ENCODE results near the gene PDE8A.
"Not testable (repeated sequence)": the region's sequence is repeated elsewhere in the genome, so short reads cannot be mapped to it uniquely, and the experiment has no call there.

The PDE8A gene

GRCh38 chr15:85011724-85012123 is 30.1 kb downstream of the PDE8A start:
- DNase-seq (ENCODE audit: low read depth), result not testable (repeated sequence)

DNA sequence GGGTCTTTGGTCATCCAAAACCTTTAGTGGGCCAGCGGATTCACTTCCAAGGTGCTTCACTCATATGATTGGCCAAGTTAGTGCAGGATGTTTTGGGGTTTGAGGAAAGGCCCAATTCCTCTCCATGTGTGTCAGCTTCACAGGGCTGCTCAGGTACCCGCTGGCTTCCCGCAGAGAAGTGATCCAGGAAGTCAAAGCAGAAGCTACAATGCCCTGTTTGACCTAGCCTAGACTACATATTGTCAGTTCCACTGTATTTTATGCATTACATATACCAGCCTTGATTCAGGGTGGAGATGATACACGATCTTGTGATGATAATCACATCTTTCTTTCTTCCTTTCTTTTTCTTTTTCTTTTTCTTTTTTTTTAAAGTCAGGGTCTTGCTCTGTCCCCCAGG is 32.1 kb downstream of the PDE8A start:
- DNase-seq (ENCODE audit: low read depth), result no peak

DNA sequence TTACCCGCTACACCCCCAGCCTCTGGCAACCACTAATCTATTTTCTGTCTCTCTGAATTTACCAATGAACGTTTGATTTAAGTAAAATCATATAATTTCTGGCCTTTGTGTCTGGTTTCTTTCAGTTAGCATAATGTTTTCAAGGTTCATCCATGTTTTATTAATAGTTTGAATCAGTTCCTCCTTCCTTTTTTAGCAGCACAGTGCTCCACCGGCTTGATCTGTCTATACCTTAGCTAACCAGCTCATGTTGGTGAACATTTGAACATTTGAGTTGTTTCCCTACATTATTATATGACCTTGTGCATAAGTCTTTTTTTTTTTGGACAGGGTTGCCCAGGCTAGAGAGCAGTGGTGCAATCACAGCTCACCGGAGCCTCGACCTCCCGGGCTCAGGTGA is 33.3 kb downstream of the PDE8A start:
- no peak for DNase-seq (ENCODE audit: low read depth)

DNA sequence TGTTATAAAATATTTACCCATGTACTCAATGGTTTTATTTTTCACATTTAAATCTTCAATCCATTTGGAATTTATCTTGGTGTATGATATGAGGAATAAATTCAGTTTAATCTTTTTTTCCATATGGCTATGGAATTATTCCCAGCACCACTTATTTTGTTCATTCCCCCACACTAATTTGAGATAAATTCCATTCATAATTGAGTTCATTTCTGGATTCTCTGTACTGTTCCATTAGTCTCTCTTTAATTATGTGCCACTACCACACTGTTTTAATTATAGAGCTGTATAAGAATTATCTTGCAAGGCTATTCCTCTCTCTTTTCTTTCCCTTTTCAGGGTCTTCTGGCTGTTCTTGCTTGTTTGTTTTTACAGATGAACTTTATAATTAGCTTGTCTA is 34.6 kb downstream of the PDE8A start:
- no peak for DNase-seq (ENCODE audit: low read depth)

- DNase-seq (ENCODE audit: low read depth), result no peak
Measured at GRCh38 chr15:85019815-85020590, 38.3 kb downstream of the PDE8A start.

DNA sequence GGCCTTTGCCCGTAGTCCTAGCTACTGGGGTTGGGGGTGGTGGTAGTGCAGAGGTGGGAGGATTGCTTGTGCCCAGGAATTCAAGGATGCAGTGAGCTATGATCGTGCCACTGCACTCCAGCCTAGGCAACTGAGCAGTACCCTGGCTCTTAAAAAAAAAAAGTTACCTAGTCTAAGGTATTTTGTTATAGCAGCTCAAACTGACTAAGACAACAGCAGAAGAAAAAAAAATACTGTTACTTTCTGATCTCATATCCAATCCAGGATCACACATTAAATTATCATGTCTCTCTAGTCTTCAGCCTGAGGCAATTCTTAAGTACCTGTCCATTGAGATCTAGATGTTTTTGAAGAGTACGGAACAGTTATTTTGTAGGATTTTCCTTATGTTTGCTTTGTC is 39.8 kb downstream of the PDE8A start:
- DNase-seq (ENCODE audit: low read depth), result no peak

DNA sequence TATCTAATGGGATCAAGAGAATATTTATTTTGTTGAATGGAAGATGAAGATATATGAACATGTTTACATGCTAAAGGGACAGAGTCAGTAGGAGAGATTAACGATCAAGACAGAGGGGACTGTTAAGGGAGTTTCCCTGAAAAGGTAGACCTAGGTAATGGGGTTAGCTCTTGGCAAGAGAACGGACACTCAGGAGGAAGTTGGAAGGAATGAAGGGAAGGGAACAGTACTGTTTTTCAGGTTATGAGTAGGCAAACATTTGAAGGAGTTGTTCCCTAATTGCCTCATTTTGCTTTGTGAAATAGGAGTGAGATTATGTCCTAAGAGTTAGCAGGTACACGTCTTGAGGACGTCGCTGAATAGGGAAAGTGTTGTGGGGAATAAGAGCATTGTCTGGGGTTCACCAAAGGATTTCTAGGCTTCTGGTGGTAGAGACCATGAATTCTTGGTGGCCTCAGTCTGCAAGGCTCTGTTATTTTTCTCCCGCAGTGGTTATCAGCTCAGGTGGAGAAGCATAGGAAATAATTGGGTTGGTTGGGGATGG is 41.3 kb downstream of the PDE8A start:
- no peak for DNase-seq (ENCODE audit: low read depth)

- DNase-seq (ENCODE audit: low read depth), result no peak
Measured at GRCh38 chr15:85024003-85024402, 42.3 kb downstream of the PDE8A start.

- no peak for DNase-seq (ENCODE audit: low read depth)
Measured at GRCh38 chr15:85024509-85025336, 43.1 kb downstream of the PDE8A start.

- no peak for DNase-seq (ENCODE audit: low read depth)
Measured at GRCh38 chr15:85025516-85026251, 44.0 kb downstream of the PDE8A start.

DNA sequence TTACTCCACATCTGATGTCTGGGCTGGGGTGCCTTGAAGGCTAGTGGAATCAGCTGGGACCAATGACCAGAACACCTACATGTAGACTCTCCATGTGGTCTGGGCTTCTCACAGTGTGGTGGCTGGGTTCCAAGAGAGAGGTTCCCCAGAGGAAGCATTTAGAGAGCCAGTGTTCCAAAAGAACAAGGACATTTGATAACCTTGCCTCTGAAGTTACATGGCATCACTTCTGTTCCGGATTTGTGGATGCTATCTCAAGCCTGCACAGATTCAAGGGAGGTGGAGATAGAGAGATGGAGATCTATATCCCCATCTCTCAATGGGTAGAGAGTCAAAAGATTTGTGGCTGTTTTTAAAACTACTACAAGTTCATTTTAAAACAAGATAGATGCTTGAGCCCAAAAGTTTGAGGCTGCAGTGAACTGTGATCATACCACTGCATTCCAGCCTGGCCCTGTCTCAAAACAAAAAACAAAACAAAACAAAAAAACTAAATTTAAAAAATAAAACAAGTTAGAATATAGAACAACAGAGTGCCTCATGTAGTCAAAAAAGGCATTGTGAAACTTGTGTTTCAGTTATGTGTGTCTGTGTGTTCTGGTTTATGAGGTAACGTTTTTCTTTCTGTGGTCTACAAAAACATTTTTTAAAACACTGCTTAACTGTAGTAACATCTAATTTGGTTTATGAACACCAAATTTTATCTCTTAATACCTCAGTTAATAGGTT is 44.8 kb downstream of the PDE8A start:
- no peak for DNase-seq (ENCODE audit: low read depth)

- no peak for DNase-seq (ENCODE audit: low read depth)
Measured at GRCh38 chr15:85027033-85027380, 45.4 kb downstream of the PDE8A start.

DNA sequence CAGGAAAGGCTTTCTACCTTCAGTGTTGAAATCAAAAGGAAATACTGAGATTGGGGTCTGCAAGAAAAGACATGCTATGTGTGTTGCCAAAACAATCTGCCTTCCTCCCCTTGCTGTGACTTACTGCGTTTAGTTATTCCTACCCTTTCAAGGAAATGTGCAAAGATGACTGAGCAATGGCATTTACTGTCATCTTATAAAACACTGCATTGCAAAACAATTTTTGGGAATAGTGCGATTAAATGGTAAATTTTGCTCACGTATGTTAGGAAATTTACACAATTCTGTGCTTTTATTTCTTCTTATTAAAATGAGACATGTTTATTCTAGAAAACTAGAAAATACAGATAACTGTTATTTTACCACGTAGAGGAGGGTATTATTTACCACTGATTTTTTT is 45.8 kb downstream of the PDE8A start:
- DNase-seq (ENCODE audit: low read depth), result no peak

- no peak for DNase-seq (ENCODE audit: low read depth)
Measured at GRCh38 chr15:85028416-85028815, 46.8 kb downstream of the PDE8A start.

DNA sequence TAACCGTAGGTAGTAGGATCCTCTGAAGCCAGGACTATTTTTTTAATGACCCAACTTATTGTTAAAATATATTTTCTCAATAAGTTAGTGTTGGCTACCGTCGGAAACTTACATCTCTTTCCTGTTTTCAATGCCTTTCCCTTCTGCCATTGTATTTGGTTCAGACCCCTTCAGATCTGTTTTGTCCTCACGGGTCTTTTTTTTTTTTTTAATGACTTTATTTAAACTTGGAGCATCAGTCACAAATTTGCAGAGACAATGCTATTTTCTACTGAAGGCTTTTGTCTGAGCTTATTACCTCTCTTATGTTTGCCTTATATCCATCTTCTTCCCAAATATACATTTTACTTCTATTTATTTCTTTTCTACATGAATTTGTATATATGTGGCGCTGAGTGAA is 47.6 kb downstream of the PDE8A start:
- no peak for DNase-seq (ENCODE audit: low read depth)

DNA sequence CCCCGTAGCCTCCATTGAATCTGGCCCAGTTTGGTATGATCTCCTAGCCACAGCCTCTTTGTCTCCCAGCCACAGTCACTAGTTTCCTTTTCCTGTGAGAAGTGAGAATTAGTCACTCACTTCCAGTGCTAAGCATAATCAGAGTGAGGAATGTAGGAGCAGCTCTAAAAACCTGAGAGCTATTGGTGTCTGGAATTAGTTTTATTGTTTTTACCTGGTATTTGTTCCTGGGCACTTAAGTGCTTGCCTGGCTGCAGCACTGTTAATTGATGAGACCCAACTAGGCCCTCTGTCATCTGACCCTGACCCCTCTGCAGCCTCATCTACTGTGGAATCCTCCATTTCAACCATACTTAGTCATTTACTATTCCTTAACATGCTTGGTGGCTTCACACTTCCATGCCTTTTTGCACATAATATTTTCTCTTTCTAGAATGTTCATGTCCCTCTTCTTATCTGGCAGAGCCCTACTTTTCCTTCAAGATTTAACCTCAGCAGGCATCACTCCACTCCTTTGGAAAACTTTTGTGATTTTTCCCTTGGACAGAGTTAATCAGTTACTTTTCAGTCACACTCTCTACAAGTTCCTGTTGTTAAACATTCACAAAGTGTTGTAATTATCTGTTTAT is 48.8 kb downstream of the PDE8A start:
- DNase-seq (ENCODE audit: low read depth), result no peak

- DNase-seq (ENCODE audit: low read depth), result no peak
Measured at GRCh38 chr15:85031086-85031943, 49.7 kb downstream of the PDE8A start.

GRCh38 chr15:85031944-85032558 is 50.4 kb downstream of the PDE8A start:
- DNase-seq (ENCODE audit: low read depth), result no peak

DNA sequence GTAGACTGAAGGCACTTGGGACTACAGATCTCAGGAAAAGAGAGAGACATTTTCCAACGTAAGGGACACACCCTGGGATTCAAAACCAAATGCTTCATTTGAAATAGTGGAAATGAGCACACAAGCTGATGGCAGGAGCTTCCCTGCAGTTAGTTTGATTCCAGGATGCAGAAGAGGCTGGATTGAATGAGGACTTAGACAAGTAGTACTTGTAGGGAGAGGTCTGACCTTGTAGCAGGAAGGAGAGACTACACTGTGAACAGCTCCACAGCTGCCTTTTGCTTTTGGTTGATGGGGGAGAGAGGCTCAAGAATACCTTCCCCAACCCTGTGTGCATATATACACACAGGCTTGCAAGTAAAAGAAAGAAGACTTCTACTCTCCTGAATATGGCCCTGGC is 51.5 kb downstream of the PDE8A start:
- DNase-seq (ENCODE audit: low read depth), result no peak

DNA sequence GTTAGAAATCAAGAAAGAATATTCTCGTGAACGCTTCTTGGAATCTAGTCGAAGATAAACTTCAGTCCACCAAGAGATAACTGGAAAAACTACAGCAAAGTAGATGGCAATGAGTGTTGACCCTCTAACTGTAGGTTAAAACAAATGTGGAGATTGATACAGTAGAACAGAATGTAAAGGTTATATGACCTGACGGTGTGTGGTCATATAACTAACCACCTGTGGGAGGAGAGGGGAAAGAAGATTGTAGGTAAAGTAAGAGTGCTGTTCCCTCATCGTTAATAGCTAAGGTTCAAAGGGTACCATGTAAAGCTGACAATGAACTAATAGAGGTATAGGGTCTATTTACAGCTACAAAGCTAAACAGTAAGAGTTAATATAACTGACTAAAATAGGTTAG is 52.6 kb downstream of the PDE8A start:
- no peak for DNase-seq (ENCODE audit: low read depth)

Data from GM04503 (cell line).